Caco-2 (cell line): ENCODE data around the gene FARS2. TPM values are rescaled to one million over a fixed set of nuclear protein-coding genes. Genes with fewer than 3 reads are reported as not detected.

Experiments
- BruUV-seq: library from RNA; stranded (reverse); fragments of 400-500 nt; replicated peaks from 2 replicates; lab custom pipeline; 2021; lab: Mats Ljungman, UMichigan
- CTCF ChIA-PET: fragments of 300-600 bp; sonication (Branson Sonifier 250); formaldehyde crosslinking; loops from one replicate; lab custom pipeline; 2022; ENCODE audit warnings: antibody characterized with exemption; lab: Charles Lee
- POLR2A ChIA-PET: fragments of 300-600 bp; sonication (Branson Sonifier 250); formaldehyde crosslinking; loops from one replicate; lab custom pipeline; 2022; ENCODE audit warnings: antibody characterized with exemption; lab: Charles Lee
- DNase-seq, 2 experiments: peaks; one replicate each; pipeline versions ENCODE4 v3.0.0 to v3.0.0-alpha.2; 2020 to 2022
- H3K27me3 ChIP-seq: replicated peaks from 2 replicates; pipeline ENCODE4 v1.6.0; 2011; ENCODE audit warnings: low read length; ENCODE audit not compliant: control insufficient read depth, insufficient read depth
- H3K36me3 ChIP-seq: 2 replicates; pipeline ENCODE4 v1.5.1; 2011; ENCODE audit warnings: low read length; ENCODE audit not compliant: control insufficient read depth, insufficient read depth
- H3K4me1 ChIP-seq: fragments of 250-450 bp; sonication (Bioruptor Pico); 2 replicates; pipeline ENCODE4 v1.5.1; 2020; ENCODE audit warnings: mild to moderate bottlenecking
- H3K4me3 ChIP-seq: 2 replicates; pipeline ENCODE4 v1.5.1; 2011; ENCODE audit warnings: low read depth, mild to moderate bottlenecking, control low read depth, low read length
- H3K9me3 ChIP-seq: fragments of 250-450 bp; sonication (Bioruptor Pico); 2 replicates; pipeline ENCODE4 v1.5.1; 2020; ENCODE audit warnings: mild to moderate bottlenecking, moderate library complexity
- H3K27ac Mint-ChIP-seq: one replicate; pipeline ENCODE4 v1.8.0; 2022; ENCODE audit warnings: mixed read lengths; ENCODE audit not compliant: unreplicated experiment
- H3K27me3 Mint-ChIP-seq: one replicate; pipeline ENCODE4 v1.8.0; 2022; ENCODE audit warnings: mixed read lengths; ENCODE audit not compliant: insufficient read depth, unreplicated experiment
- H3K36me3 Mint-ChIP-seq: one replicate; pipeline ENCODE4 v1.8.0; 2022; ENCODE audit warnings: mild to moderate bottlenecking, mixed read lengths; ENCODE audit not compliant: insufficient read depth, unreplicated experiment
- H3K4me1 Mint-ChIP-seq: one replicate; pipeline ENCODE4 v1.8.0; 2022; ENCODE audit warnings: low read depth, mixed read lengths; ENCODE audit not compliant: unreplicated experiment
- H3K4me3 Mint-ChIP-seq: one replicate; pipeline ENCODE4 v1.8.0; 2022; ENCODE audit warnings: mild to moderate bottlenecking, moderate library complexity, mixed read lengths; ENCODE audit not compliant: unreplicated experiment
- H3K9me3 Mint-ChIP-seq: one replicate; pipeline ENCODE4 v1.8.0; 2022; ENCODE audit warnings: mixed read lengths; ENCODE audit not compliant: unreplicated experiment
- intact Hi-C: fragments of 100-400 bp; cut with micrococcal nuclease; formaldehyde crosslinking; loops from one replicate; pipeline ENCODE4 v1.10.0; 2022; ENCODE audit not compliant: unreplicated experiment
- total RNA-seq: library from RNA; stranded (reverse); gene quantifications from 2 replicates; pipeline ENCODE4 v1.2.3, GENCODE V29; 2022
- TF ChIP-seq, protein P1 (sequence below), 2 experiments: fragments of 200-600 bp in 1 of 2; IDR thresholded peaks; 1 replicate in 1 of 2; 2 replicates in 1 of 2; pipeline versions ENCODE4 v1.5.1 to v1.8.0; 2011 to 2022; ENCODE audit warnings: antibody characterized with exemption in 1 of 2, control low read depth in 1 of 2, inconsistent platforms in 1 of 2, low read depth in 1 of 2, low read length in 1 of 2, mild to moderate bottlenecking in 1 of 2, moderate library complexity in 1 of 2; ENCODE audit not compliant: insufficient read depth in 1 of 2, severe bottlenecking in 1 of 2, unreplicated experiment in 1 of 2

The FARS2 gene
- total RNA-seq, 1 experiment from 2014 or later = 15.4 TPM

DNA sequence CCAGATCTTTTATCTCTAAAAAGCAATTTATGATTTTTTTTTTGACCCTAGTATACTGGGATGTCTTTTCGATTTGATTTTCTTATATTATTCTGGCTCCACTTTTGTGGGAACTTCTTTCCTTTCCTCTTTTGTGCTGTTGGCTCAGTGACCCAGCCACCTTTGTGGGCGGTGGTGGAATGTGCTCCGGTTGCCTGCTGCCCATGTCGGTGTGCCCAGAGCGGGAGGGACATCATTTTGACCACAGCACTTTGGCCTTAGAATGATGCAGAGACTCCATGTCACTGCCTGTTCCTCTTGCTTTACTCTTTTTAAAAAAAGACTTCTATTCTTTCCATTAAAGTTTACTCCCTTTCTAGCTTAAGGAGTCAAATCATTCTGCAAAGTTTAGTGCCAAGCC lies 198.0 kb downstream of the FARS2 start:
- BruUV-seq = no TSS peak
- no peaks in the 10 kb centered on the region for H3K4me1 ChIP-seq
- TF ChIP-seq, protein P1, sequence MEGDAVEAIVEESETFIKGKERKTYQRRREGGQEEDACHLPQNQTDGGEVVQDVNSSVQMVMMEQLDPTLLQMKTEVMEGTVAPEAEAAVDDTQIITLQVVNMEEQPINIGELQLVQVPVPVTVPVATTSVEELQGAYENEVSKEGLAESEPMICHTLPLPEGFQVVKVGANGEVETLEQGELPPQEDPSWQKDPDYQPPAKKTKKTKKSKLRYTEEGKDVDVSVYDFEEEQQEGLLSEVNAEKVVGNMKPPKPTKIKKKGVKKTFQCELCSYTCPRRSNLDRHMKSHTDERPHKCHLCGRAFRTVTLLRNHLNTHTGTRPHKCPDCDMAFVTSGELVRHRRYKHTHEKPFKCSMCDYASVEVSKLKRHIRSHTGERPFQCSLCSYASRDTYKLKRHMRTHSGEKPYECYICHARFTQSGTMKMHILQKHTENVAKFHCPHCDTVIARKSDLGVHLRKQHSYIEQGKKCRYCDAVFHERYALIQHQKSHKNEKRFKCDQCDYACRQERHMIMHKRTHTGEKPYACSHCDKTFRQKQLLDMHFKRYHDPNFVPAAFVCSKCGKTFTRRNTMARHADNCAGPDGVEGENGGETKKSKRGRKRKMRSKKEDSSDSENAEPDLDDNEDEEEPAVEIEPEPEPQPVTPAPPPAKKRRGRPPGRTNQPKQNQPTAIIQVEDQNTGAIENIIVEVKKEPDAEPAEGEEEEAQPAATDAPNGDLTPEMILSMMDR (IDR thresholded peaks at IDR 0.05; ENCODE audit: insufficient read depth in 1 of 2, low read depth in 1 of 2, low read length in 1 of 2, severe bottlenecking in 1 of 2, unreplicated experiment in 1 of 2) = no peak
- POLR2A ChIA-PET = no interaction called here
- Mint-ChIP-seq H3K4me3 (no peak overlapping the region), H3K36me3 (no peaks in the 10 kb centered on the region), H3K4me1 (no peaks in the 10 kb centered on the region), H3K27me3 (no peaks in the 10 kb centered on the region), H3K9me3 (no peaks in the 10 kb centered on the region), H3K27ac (no peak overlapping the region)
- DNase-seq = no peak
- no peaks in the 10 kb centered on the region for H3K36me3 ChIP-seq
- H3K27me3 ChIP-seq = no peaks in the 10 kb centered on the region
- H3K9me3 ChIP-seq = no peaks in the 10 kb centered on the region
- intact Hi-C loops = no loop called here
- CTCF ChIA-PET = no interaction called here
- no peak overlapping the region for H3K4me3 ChIP-seq

DNA sequence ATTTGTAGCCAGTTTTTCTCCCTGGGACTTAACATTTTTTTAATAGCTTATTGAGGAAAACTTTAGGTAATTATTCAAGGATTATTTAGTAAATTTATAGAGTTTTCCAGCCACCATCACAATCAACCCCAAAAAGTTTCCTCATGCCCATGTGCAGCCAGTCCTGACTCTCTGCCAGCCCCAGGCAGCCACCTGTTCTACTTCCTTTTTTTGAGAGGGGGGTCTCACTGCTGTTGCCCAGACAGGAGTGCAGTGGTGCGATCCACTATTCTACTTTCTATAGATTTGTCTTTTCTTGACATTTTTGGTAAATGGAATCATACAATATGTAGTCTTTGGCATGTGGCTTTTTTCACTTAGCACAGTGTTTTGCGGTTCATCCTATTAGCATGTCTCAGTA lies 200.1 kb downstream of the FARS2 start:
- no TSS peak for BruUV-seq

DNA sequence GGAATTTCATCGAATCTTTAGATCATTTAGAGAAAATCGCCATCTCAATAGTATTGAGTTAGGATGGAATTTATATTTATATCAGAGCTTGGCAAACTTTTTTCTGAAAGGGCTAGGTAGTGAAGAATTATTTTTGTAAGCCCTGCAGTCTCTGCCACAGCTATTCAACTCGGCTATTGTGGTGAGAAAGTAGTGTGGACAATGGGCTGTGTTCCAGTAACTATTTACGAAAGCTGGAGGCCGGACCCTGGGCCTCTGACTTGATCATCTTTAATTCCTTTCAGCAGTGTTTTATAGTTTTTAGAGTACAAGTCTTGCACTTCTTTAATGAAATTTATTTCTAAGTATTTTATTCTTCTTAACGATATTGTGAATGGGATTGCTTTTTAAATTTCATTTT lies 201.5 kb downstream of the FARS2 start:
- DNase-seq = no peak
- ChIA-PET CTCF (no interaction called here), POLR2A (no interaction called here)
- Histone ChIP-seq H3K4me3 (no peak overlapping the region), H3K4me1 (no peaks in the 10 kb centered on the region), H3K9me3 (no peaks in the 10 kb centered on the region), H3K27me3 (no peaks in the 10 kb centered on the region), H3K36me3 (no peaks in the 10 kb centered on the region)
- Mint-ChIP-seq H3K4me1 (no peaks in the 10 kb centered on the region), H3K9me3 (no peaks in the 10 kb centered on the region), H3K27ac (no peak overlapping the region), H3K36me3 (no peaks in the 10 kb centered on the region), H3K4me3 (no peak overlapping the region), H3K27me3 (no peaks in the 10 kb centered on the region)
- BruUV-seq = no TSS peak
- intact Hi-C loops = no loop called here
- TF ChIP-seq, protein P1 (IDR thresholded peaks at IDR 0.05; ENCODE audit: insufficient read depth in 1 of 2, low read depth in 1 of 2, low read length in 1 of 2, severe bottlenecking in 1 of 2, unreplicated experiment in 1 of 2) = no peak

More for the DNA sequence above, 200.1 kb downstream of the FARS2 start:
- no peaks in the 10 kb centered on the region for H3K4me1 ChIP-seq
- intact Hi-C loops = no loop called here
- H3K4me1 Mint-ChIP-seq = no peaks in the 10 kb centered on the region
- no peaks in the 10 kb centered on the region for H3K27me3 ChIP-seq
- TF ChIP-seq, protein P1 (IDR thresholded peaks at IDR 0.05; ENCODE audit: insufficient read depth in 1 of 2, low read depth in 1 of 2, low read length in 1 of 2, severe bottlenecking in 1 of 2, unreplicated experiment in 1 of 2) = no peak
- H3K36me3 ChIP-seq = no peaks in the 10 kb centered on the region
- H3K27ac Mint-ChIP-seq = no peak overlapping the region
- no peaks in the 10 kb centered on the region for H3K9me3 Mint-ChIP-seq
- ChIA-PET CTCF (no interaction called here), POLR2A (no interaction called here)
- H3K9me3 ChIP-seq = no peaks in the 10 kb centered on the region
- DNase-seq = no peak
- H3K27me3 Mint-ChIP-seq = no peaks in the 10 kb centered on the region
- no peaks in the 10 kb centered on the region for H3K36me3 Mint-ChIP-seq
- H3K4me3 ChIP-seq = no peak overlapping the region
- no peak overlapping the region for H3K4me3 Mint-ChIP-seq
